Cortex of kidney (tissue), 1 donor: ENCODE measurements around the gene CBR1.
"Not testable (repeated sequence)": the region's sequence is repeated elsewhere in the genome, so short reads cannot be mapped to it uniquely, and the experiment has no call there.

Source experiments
- DNase-seq: peaks from one replicate; lab custom pipeline; 2025; lab: John Stamatoyannopoulos, UW

CBR1 gene

DNA sequence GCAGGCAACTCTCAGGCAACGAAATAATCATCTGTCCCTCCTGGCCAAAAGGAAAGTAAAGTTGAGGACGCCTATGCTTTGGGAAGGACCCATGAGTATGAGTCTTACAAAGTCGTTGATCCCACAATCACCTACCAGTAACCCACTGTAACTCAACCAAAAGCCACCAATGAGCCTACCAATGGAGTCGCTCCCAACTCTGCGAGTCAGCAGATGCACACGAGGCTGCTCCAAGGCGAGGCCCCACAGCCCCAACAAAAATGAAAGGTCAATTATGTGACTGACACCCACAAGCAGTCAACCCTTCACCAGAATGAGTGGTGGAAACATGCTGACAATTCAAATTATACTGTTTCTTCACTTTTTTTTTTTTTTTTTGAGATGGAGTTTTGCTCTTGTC is 21.5 kb upstream of the CBR1 start:
- no peak for DNase-seq

DNA sequence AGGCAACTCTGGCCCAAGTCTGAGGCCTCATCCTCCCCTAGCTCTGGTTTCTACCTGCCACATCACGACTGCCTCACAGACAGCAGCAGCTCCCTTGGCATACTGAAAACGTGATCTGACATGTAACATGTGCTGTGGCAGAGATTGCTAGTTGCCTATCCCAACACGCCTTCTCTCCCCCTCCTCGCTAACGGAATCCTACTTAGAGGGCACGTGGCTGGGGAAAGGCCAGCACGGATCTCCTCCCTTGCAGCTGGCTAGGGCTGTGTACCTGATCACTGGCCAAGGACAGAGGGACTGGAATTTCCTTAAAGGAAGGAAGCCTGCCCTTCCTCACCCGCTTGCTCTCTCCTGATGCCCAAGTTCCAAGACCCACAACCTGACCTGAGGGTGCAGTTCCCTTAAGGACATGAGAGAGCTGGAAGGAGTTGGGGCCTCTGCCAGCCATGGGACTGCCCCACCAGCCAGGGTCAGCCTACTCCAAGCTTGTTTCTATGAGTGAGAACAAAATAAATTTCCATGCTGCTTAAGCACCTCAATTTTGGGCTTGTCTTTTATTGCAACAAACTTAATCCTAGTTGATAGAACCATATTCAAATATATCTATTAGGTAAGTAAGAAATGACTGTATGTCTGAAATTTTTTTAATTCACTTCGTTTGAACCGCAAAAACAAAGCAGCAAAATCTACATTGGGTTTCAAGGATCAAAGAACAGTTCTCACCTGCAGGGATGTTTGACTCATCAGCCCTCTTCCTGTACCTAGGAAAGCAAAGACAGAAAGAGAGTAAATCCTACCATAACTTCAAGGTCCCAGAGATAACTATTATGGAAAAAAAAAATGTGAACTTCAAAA is 16.7 kb upstream of the CBR1 start:
- DNase-seq: no peak

DNA sequence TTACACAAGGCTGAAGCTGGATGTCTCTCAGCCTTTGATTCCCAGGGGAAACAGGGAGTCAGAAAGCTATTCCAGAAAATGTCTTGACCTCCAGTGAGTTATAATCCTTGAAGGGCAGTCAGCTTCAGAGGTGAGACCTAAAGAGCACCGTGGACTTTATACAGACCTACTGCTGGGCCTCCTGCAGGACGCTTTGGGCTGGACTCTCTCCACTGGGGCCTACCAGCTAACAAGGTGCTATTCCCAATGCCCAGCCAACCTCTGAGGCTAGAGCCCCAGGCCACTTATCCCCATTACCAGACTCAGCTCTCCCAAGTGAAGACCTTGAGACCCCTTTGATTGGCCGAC is 16.1 kb upstream of the CBR1 start:
- no peak for DNase-seq

DNA sequence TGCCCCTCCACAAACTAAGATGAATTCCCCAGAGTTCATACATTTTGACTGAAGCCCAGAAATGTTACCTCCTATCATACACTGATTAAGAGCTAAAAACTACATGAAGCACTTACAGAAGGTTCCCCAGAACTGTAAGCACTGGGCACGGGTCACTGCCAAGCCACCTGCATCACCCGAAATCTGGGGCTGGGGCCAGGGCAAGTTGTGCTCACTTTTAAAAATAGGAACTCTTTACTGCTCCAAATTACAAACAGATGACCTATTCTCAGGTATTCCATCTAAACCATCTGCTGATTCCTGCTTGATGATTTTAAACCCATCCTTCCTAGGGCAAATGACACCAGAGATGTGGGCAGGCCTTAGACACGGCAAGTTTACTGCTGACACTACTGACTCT is 14.3 kb upstream of the CBR1 start:
- no peak for DNase-seq

DNA sequence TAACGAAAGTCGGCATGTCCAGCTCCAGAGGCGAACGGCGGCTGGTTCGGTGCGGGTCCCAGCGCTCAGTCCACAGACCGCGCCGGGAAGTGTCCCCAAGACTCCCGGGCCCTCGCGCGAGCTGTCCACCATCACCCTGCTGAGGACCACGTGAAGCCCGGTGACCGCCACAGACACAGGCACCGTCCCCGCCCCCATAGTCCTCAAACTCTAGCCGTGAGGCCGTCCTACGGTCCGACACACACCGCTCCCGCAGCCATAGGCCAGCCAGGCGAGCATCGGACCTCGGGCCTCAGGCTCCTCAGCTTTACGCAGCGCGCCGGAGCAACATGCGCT is 10.0 kb upstream of the CBR1 start:
- no peak for DNase-seq

DNA sequence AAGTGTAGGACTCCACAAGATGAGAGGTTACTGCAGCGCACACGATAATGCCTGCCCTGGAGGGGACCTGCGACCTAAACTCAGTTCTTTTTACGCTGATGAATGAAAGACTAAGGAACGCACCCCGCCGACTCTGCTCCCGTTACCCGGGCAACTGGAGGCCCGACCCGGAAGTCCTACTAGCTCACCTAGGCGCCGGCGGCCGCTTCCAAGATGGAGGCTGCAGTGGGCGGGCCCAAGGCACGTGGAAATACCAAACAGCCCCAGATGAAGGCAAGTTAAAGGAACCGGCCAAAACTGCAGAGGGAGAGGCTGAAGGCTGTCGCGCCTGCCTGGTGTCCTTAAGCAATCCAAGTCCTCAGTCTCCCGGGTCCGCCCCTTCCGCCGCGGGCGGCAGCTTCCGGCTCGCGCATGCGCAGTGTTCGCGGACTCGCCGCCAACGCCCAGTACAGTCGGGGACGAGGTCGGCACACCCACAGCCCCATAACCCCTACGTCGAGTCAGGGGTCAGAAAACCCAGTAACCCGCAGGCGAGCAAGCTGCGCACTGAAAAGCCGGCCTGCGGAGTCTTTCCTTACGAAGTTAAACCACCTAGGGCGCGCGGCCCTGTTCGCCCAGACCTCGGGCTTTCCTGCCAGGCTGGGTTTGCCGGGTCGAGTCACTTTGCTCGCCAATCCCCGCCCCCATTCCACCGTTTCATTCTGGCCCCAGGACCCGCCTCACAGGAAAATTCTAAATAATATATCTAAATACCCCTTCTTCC is 9.5 kb upstream of the CBR1 start, which contains the start of gene SETD4:
SETD4 (minus strand) TSS at position 368 of the 763 bp plus-strand sequence. CDS start 1,638 bp downstream, outside the sequence.
- no peak for DNase-seq

DNA sequence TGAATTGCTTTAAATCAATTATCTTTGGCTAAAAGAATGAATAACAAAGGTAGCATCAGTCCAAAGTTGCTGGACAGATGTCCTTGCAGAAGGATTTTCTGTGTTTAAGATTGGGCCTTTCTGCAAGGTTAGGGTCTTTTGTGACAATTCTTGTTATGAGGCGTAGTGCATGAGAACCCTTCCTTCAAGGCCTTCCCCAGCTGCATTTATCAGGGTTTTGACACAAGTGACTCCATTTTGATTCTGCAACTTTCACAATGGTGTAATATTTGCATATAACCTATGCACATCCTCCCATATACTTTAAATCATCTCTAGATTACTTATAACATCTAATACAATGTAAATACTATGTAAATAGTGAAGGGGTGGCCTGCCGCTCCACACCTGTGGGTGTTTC is 8.4 kb upstream of the CBR1 start:
- no peak for DNase-seq

DNA sequence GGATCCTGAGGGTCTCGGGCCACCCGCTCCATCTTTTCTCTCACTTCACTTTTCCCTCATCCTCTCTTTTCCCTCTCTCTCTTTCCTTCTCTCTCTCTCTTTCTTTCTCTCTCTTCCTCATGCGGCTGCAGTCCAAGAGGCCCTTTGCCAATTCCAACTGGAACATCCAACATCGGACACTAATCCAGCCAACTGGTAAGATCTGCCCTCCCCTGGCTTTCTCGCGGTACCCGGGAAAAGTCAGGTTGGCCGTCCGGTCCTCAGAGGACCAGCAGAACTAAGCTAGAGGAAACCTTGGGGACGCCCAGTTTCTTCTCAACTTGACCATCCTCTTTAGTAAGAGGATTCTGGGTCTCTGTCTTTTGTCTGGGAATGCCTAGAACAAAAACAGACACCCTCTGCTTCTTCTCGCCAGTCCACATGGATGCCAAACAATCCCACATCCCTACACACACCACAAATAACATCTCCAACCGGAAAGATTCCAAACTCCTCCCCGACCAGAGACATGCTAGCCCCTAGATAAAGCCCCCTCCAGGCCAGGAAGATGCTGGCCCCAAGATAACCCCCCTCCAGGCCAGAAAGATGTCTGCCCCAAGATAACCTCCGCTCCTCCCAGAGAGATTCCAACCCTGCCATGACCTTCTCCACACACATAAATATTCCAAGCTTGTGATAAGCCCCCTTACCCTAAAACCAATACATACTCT is 6.3 kb upstream of the CBR1 start:
- no peak for DNase-seq

DNA sequence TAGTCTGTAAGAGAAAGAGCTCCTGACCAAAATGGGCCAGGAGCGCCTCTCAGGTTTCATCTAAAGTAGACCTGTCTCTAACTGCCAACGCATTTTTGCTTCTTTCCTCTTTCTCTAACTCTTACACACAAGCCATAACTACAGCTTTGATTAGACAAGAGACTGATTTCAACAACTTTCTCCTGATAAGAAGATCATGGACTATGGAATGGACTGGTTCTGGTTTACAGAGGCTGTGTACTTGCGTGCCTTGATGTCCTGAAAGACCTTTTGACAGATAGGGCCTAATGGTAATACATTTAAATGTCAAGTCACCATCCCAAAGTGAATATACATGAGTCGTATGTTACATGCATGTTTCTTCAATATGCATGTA is 5.8 kb upstream of the CBR1 start:
- no peak for DNase-seq

DNA sequence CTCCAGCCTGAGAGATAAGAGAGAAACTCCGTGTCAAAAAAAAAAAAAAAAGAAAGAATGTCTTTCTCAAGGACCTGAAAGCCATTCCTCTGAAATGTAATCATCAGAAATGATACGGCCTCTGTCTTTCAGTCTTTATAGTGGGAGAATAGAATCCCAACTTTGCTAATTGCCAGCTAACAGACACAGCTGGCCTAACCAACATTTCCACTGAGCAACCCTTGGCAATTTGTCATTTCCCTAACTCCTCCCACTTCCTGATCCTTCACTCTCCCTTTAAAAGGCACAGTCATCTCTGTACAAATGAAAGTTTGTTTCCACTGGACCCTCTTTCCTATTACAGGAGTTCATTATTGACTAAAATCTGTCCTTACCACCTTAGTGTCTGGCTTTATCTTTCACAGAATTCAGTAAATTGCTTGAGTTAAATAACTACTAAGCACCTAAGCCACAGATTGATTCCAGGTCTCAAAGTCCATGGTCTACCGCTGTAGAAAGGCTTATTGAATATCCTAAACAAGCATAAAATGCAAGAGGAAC is 4.3 kb upstream of the CBR1 start:
- DNase-seq: no peak

DNA sequence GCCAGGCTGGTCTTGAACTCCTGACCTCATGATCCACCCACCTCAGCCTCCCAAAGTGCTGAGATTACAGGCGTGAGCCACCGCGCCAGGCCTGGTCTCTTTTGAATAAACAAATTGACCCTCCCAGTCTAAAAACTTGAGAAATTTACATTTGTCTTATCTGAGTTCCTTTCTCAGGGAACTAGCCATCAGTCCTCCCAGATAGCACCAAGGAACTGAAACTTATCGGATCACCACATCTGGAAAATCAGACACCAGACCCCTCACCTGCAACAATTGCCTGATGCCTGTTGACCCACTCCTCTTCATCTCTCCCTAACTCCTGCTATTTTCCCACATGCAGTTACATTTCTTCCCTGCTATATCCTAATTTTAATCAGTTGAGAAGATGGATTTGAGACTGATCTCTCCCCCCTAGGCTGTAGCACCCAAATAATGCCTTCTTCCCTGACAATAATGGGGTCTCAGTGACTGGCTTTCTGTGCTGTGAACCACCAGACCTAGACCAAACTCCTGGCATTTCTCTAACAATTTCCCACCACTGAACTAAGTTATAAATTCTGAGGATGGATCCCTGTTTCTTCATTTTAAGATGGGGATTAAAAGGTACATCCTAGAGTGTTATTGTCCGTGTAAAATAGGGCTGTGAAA is 951 bp upstream of the CBR1 start:
- DNase-seq: no peak

DNA sequence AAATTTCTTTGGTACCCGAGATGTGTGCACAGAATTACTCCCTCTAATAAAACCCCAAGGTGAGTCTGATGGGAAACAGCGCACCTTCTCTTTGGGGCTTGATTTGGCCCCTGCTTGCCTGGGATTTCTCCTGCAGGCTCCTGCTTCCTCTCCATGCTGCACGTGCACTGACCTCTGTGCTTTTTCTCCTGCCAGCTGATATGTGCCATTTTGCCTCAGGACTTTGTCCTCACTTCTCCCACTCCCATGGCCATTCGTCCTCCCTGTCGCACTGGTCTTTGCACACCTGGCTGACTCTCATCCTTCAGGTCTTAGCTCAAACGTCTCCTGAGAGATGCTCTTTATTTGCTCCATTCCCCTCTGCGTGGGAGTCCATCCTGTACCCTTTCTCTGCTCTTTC is 1.2 kb downstream of the CBR1 start:
- no peak for DNase-seq

DNA sequence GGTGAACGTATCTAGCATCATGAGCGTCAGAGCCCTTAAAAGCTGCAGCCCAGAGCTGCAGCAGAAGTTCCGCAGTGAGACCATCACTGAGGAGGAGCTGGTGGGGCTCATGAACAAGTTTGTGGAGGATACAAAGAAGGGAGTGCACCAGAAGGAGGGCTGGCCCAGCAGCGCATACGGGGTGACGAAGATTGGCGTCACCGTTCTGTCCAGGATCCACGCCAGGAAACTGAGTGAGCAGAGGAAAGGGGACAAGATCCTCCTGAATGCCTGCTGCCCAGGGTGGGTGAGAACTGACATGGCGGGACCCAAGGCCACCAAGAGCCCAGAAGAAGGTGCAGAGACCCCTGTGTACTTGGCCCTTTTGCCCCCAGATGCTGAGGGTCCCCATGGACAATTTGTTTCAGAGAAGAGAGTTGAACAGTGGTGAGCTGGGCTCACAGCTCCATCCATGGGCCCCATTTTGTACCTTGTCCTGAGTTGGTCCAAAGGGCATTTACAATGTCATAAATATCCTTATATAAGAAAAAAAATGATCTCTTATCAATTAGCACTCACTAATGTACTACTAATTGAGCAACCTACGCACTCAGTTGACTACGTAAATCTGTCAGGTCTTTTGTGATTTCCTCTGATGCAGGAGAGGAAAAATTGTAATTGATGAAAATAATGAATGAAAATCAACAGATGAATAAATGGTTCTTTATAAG is 2.8 kb downstream of the CBR1 start:
- no peak for DNase-seq

DNA sequence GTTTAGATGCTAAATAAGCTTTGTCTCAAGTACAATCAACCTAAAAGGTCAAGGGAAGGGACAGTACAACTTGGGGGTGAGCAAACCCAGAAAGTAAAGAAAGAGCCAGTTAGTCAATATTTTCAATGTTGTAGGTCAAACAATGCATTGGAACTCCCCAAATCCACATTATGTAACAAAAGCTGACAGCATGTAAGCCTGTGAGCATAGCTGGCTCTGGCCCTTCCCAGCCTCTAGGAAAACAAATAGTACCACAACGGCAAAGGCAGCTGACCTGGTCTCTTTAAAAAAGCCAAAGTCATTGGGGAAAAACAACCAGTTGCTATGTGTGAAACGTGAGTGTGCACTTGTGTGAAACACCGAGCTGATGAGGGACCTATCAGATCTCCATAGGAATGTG is 3.4 kb downstream of the CBR1 start:
- no peak for DNase-seq

DNA sequence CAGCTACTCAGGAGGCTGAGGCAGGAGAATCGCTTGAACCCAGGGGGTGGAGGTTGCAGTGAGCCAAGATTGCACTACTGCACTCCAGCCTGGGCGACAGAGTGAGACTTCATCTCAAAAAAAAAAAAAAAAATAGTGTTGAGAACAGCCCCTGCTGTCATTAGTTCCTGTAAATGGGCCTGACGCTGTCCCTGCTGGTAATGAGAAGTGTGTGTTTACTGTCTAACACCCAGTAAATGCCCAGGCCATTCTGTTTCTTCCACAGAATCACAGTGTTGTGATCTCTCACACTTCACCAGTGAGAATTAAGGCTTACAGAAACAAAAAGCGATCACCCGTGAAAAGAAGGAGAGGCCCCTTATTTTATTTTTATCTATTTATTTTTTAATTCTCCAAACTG is 4.1 kb downstream of the CBR1 start:
- not testable (repeated sequence) for DNase-seq

DNA sequence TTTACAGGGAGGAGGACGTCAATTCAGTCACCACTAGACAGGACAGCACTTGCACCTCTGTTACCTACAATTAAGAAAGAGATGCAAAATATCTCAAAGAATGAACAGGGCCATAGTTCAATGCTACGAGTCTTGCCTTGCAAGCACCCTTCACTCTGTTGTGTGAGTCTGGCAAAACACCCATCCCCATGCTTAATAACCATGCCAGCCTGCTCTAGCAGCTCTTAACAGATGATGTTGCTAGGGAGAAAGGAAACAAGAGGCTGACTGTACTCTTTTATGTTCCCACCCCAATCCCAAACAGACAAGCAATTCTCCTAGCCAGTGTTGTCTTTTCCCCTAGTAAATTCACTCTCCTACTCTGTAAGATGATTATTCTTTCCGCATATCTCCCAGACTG is 5.3 kb downstream of the CBR1 start:
- no peak for DNase-seq

DNA sequence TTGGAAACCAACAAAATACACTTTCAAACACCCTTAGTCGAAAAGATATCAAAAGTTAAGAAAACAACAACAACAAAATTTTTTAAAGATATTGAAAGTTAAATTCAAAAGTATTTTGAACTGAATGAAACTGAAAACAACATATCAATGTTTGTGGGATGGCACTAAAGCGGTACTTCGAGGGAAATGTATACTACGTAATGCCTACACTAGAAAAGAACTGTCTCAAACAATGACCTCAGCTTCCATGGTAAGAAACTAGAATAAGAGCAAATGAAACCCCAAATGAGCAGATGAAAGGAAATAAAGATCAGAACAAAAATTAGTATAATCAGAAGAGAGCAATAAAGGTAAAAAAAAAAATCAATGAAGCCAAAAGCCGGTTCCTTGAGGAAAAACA is 6.1 kb downstream of the CBR1 start:
- DNase-seq: no peak

DNA sequence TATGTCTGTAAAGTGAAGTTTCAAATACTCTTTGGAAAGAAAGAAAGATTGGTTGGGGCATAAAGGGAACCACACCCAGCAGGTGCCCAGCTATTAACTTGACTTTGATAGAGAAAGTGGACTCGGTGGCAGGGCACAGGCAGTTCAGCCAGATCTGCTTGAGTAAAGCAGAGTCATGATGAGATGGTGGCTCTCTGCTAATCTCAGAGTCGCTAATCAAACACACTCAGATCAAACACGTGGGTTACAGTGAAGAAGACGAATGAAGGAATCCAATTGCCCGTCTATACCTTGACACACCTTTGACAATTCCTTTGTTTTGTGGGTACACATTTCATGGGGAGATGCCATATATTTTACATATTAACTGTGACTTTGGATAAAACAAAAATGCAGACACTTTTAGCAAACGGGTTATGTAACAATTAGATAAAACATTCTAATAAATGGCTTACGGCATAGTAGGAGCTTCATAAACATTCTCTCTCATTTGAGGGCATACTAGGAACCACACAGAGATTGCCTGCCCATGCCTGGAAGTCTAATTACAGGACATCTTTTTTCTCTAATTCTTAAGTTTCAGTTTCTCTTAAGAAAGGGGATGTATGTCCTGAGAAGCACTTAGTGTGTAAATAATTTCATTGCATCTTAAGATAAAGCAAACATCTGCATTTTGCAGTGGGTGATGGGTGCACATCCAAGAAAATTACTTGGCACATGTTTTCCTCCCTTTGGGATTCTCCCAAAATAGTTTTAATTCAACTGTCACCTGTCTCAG is 7.2 kb downstream of the CBR1 start:
- no peak for DNase-seq

DNA sequence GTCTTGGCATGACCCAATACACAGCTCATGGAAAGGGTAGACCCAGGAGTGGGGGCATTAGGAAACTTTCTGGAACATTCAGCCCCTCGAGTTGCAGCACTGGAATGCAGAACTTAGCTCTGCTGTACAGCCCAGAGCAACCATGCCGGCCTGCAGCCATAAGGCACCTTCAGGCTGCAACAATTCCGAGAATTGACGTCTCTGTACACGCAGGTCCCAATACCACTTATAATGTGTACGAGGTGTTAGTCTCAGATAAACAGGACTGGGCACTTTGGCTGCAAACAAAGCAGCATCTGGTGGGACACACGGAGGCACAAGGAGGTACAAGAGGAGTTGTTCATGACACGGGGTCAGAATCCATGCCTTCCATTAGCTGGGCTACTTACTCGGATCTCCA is 7.9 kb downstream of the CBR1 start:
- no peak for DNase-seq

DNA sequence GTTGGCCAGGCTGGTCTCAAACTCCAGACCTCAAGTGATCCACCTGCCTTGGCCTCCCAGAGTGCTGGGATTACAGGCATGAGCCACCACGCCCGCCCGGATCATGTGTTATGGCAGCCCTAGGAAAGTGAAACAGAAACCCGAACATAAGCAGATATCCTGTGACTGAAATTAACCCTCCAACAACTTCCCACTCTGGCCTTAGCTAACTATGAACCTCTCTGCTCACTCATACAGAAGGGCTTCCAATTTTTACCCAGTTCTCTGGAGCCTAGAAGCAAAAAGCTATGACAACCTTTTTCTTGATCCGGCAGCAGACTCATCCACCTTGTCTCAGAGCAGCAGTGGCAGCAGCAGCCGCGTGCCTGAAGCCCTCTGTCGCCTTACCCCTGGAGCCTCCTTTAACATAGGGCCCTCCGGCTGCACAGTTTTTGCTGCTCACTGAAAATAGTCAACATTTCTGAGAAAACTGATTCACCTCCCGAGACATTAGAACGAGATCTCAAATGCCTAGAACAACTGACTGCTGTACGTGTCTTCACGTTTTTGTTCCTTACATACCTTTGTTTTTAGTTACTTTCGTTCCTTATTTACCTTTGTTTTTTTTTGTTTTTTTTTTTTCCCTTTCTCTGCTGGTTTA is 9.3 kb downstream of the CBR1 start:
- no peak for DNase-seq
